Keratinocyte (primary cell): ENCODE data around the gene CCDC9B. TPM values are rescaled to one million over a fixed set of nuclear protein-coding genes. Genes with fewer than 3 reads are reported as not detected.
A peak's percentile ranks its signal among the peaks of the same experiment; 100 is the strongest.

Experiments
- DNase-seq: peaks from one replicate; pipeline ENCODE4 v3.0.0-alpha.2; 2011; ENCODE audit warnings: low read depth, missing footprints, low spot score
- FAIRE-seq: peaks from 2 replicates; lab custom pipeline; 2011; peaks lifted over from hg19 to GRCh38; lab: Jason Lieb, UNC
- H2AFZ ChIP-seq: 2 replicates; pipeline ENCODE4 v1.6.0; 2012; ENCODE audit warnings: low read length, control low read depth, inconsistent platforms; ENCODE audit not compliant: control insufficient read depth
- H3K27ac ChIP-seq: 2 replicates; pipeline ENCODE4 v1.5.1; 2011; ENCODE audit warnings: low read length; ENCODE audit not compliant: control insufficient read depth, insufficient read depth
- H3K27me3 ChIP-seq: 3 replicates; pipeline ENCODE4 v1.6.0; 2011; ENCODE audit warnings: low read length; ENCODE audit not compliant: control insufficient read depth, insufficient read depth; ENCODE audit errors: extremely low read depth
- H3K36me3 ChIP-seq, 2 experiments: 2 replicates in 1 of 2; 3 replicates in 1 of 2; pipeline ENCODE4 v1.5.1; 2011; ENCODE audit warnings: low read length in 2 of 2, mild to moderate bottlenecking in 1 of 2; ENCODE audit not compliant: control insufficient read depth in 2 of 2, insufficient read depth in 2 of 2; ENCODE audit errors: extremely low read depth in 1 of 2
- H3K4me1 ChIP-seq: 3 replicates; pipeline ENCODE4 v1.5.1; 2011; ENCODE audit warnings: low read length; ENCODE audit not compliant: control insufficient read depth, insufficient read depth; ENCODE audit errors: extremely low read depth
- H3K4me2 ChIP-seq: 3 replicates; pipeline ENCODE4 v1.6.0; 2011; ENCODE audit warnings: low read depth, low read length; ENCODE audit not compliant: control insufficient read depth, insufficient read depth; ENCODE audit errors: extremely low read depth
- H3K4me3 ChIP-seq, 3 experiments: fragments of 200-600 bp in 1 of 3; sonication (generic) in 1 of 3; 2 replicates in 2 of 3; 3 replicates in 1 of 3; pipeline ENCODE4 v1.5.1; 2011 to 2016; ENCODE audit warnings: low read length in 3 of 3, mild to moderate bottlenecking in 3 of 3, control low read depth in 2 of 3, inconsistent platforms in 1 of 3, low read depth in 1 of 3, mixed read lengths in 1 of 3, mixed run types in 1 of 3, moderate library complexity in 1 of 3; ENCODE audit not compliant: control insufficient read depth in 2 of 3, insufficient read depth in 2 of 3; ENCODE audit errors: extremely low read depth in 1 of 3
- H3K79me2 ChIP-seq: 2 replicates; pipeline ENCODE4 v1.6.0; 2012; ENCODE audit warnings: low read length; ENCODE audit not compliant: control insufficient read depth, insufficient read depth
- H3K9ac ChIP-seq: 3 replicates; pipeline ENCODE4 v1.6.0; 2011; ENCODE audit warnings: low read length; ENCODE audit not compliant: control insufficient read depth, insufficient read depth; ENCODE audit errors: extremely low read depth
- H3K9me1 ChIP-seq: 3 replicates; pipeline ENCODE4 v1.6.0; 2011; ENCODE audit warnings: low read length; ENCODE audit not compliant: control insufficient read depth, insufficient read depth; ENCODE audit errors: extremely low read depth
- H3K9me3 ChIP-seq: 2 replicates; pipeline ENCODE4 v1.5.1; 2012; ENCODE audit warnings: low read depth, low read length; ENCODE audit not compliant: control insufficient read depth
- H4K20me1 ChIP-seq: 3 replicates; pipeline ENCODE4 v1.6.0; 2011; ENCODE audit warnings: low read length; ENCODE audit not compliant: control insufficient read depth, insufficient read depth; ENCODE audit errors: extremely low read depth
- CTCF ChIP-seq, 3 experiments: IDR thresholded peaks in 1 of 3; conservative IDR thresholded peaks in 1 of 3; optimal IDR thresholded peaks in 1 of 3; 2 replicates in 2 of 3; 3 replicates in 1 of 3; pipeline versions ENCODE3 to v1.5.1; 2011; ENCODE audit warnings: low read length in 3 of 3, mild to moderate bottlenecking in 3 of 3, moderate library complexity in 2 of 3, control low read depth in 1 of 3, inconsistent platforms in 1 of 3; ENCODE audit not compliant: insufficient read depth in 2 of 3; ENCODE audit errors: extremely low read depth in 1 of 3
- EZH2 ChIP-seq: IDR thresholded peaks from one replicate; pipeline ENCODE4 v1.6.1; 2012; ENCODE audit warnings: inconsistent platforms, mild to moderate bottlenecking, low read length, moderate library complexity
- dilution Hi-C: fragments of 300-500 bp; cut with MboI; formaldehyde crosslinking; loops from one replicate; pipeline ENCODE4 v1.7.0; 2020; ENCODE audit warnings: low sequenced_read_pairs; ENCODE audit not compliant: extremely low pct_ligation_motif_present
- polyA plus RNA-seq, 5 experiments: library from polyadenylated mRNA; depleted of rRNA in 3 of 5; stranded (reverse) in 3 of 5; stranded (forward) in 1 of 5; unstranded in 1 of 5; fragments of >200 nt; gene quantifications; 1 replicate in 1 of 5; 2 replicates in 3 of 5; 3 replicates in 1 of 5; pipeline versions ENCODE4 v1.2.1 to v1.2.3, GENCODE V29; 2011 to 2012; ENCODE audit warnings: missing spikeins in 2 of 5, low read depth in 1 of 5, low replicate concordance in 1 of 5

CCDC9B gene
- polyA plus RNA-seq, 1 donor (not counting 4 experiments of a cell fraction or from before 2014, with no cell fraction given): 9.6 TPM

- TF ChIP-seq EZH2 (no peak), CTCF (optimal IDR thresholded peaks at IDR 0.05 in 1 of 3, IDR thresholded peaks at IDR 0.05 in 1 of 3, conservative IDR thresholded peaks at IDR 0.05 in 1 of 3; ENCODE audit: extremely low read depth in 1 of 3, insufficient read depth in 2 of 3, low read length in 3 of 3) (no peak)
- H3K9ac ChIP-seq: no peak overlapping the region
- FAIRE-seq (no peak), DNase-seq (no peak)
- H3K79me2 ChIP-seq: peaks cover 16% of the 10 kb centered on the region
- H3K4me2 ChIP-seq: no peak overlapping the region
- peaks cover 41% of the 10 kb centered on the region for H3K4me1 ChIP-seq
- H2AFZ ChIP-seq: no peak overlapping the region
- no peak overlapping the region for H3K4me3 ChIP-seq
- H3K27ac ChIP-seq: no peak overlapping the region
- no peaks in the 10 kb centered on the region for H4K20me1 ChIP-seq
- peaks cover 4% of the 10 kb centered on the region for H3K9me1 ChIP-seq
- no peaks in the 10 kb centered on the region for H3K27me3 ChIP-seq
- H3K9me3 ChIP-seq: no peaks in the 10 kb centered on the region
- dilution Hi-C loops: no loop called here
- H3K36me3 ChIP-seq: peaks cover 11 to 15% of the 10 kb centered on the region in 2 experiments
Observed at GRCh38 chr15:40329804-40330203, 10.9 kb downstream of the CCDC9B start.

- Histone ChIP-seq H3K9me1 (peaks cover 4% of the 10 kb centered on the region), H3K4me2 (peak overlapping the region; percentile 70), H3K9me3 (no peaks in the 10 kb centered on the region), H3K4me1 (peaks cover 34% of the 10 kb centered on the region), H2AFZ (no peak overlapping the region), H3K9ac (no peak overlapping the region), H3K27ac (peak overlapping the region; percentile 27), H4K20me1 (no peaks in the 10 kb centered on the region), H3K36me3 (peaks cover 4 to 10% of the 10 kb centered on the region in 2 experiments), H3K4me3 (no peak overlapping the region), H3K79me2 (peaks cover 21% of the 10 kb centered on the region), H3K27me3 (no peaks in the 10 kb centered on the region)
- dilution Hi-C loops: no loop called here
- DNase-seq (no peak), FAIRE-seq (no peak)
- TF ChIP-seq CTCF (optimal IDR thresholded peaks at IDR 0.05 in 1 of 3, IDR thresholded peaks at IDR 0.05 in 1 of 3, conservative IDR thresholded peaks at IDR 0.05 in 1 of 3; ENCODE audit: extremely low read depth in 1 of 3, insufficient read depth in 2 of 3, low read length in 3 of 3) (no peak), EZH2 (no peak)
Observed at GRCh38 chr15:40328751-40329150, 12.0 kb downstream of the CCDC9B start.
